DND-41 (cell line): ENCODE measurements around the gene HIVEP2.

Source experiments
- EZH2 ChIP-seq: IDR thresholded peaks from 3 replicates; pipeline ENCODE4 v1.6.1; 2012; ENCODE audit warnings: borderline replicate concordance, low read depth, mild to moderate bottlenecking, moderate library complexity, low read length, inconsistent platforms; ENCODE audit not compliant: severe bottlenecking
- TF ChIP-seq, protein P1 (sequence below): IDR thresholded peaks from 2 replicates; pipeline ENCODE4 v1.5.1; 2012; ENCODE audit warnings: borderline replicate concordance, low read length, moderate library complexity, mild to moderate bottlenecking; ENCODE audit not compliant: poor library complexity, severe bottlenecking; ENCODE audit errors: extremely low read depth

DNA sequence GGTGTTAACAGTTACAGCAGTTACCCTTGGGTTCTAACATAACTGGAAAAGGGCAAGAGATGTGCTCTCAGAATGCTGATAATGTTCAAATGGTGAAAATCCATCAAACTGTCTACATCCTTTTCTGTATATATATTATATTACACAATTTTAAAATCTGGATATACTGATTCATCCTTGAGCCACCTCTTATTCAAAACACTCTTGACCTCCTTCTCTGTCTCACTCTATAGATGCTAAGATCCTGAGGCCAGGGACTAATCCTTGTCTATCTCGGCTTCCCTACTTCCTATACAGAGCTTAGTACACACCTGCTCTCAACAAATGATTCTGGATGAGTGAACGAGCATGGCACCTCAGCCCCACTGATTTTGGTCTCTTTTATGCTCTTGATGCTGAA is 47.3 kb downstream of the HIVEP2 start:
- TF ChIP-seq, protein P1, sequence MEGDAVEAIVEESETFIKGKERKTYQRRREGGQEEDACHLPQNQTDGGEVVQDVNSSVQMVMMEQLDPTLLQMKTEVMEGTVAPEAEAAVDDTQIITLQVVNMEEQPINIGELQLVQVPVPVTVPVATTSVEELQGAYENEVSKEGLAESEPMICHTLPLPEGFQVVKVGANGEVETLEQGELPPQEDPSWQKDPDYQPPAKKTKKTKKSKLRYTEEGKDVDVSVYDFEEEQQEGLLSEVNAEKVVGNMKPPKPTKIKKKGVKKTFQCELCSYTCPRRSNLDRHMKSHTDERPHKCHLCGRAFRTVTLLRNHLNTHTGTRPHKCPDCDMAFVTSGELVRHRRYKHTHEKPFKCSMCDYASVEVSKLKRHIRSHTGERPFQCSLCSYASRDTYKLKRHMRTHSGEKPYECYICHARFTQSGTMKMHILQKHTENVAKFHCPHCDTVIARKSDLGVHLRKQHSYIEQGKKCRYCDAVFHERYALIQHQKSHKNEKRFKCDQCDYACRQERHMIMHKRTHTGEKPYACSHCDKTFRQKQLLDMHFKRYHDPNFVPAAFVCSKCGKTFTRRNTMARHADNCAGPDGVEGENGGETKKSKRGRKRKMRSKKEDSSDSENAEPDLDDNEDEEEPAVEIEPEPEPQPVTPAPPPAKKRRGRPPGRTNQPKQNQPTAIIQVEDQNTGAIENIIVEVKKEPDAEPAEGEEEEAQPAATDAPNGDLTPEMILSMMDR, result no peak
- no peak for TF ChIP-seq EZH2
